Measurements from ENCODE around the gene HES1.

Gene HES1

DNA sequence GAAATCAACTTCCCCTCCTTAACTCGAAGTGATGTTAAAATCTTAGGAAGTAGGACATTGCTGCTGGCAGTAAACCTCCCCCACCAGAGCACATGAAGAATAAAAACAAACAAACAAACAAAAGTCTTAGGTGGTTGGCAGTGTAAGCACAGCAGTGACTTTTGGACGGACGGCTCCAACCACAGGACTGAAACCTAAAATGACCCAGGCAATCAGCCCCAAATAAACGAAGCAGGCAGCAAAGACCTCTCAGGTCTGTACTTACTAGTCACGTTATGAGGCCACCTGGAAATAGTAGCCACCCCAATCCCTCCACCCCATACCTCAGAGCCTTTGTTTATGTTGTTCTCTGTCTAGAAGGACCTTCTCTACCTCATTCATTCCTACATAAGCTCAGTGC, 33.5 kb upstream of the HES1 start:
- no peak for DNase-seq

DNA sequence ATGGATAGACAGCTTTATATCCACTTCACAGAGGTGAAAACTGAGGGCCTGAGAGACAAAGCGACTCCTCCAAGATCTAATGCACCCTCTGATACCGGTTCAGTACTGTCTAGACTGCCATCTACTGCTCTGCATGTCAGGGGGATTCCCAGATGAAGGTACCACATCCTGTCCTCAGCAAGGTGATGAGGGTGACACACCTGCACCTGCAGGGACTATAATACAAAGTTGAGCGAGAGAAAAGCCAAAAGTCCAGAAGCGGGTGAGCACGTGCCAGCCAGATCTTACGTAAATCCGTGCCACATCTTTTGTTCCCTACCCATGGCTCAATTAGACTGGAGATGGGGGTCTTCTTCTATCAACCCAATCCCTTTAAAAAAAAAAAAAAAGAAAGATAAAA, 32.4 kb upstream of the HES1 start:
- DNase-seq, result no peak

DNA sequence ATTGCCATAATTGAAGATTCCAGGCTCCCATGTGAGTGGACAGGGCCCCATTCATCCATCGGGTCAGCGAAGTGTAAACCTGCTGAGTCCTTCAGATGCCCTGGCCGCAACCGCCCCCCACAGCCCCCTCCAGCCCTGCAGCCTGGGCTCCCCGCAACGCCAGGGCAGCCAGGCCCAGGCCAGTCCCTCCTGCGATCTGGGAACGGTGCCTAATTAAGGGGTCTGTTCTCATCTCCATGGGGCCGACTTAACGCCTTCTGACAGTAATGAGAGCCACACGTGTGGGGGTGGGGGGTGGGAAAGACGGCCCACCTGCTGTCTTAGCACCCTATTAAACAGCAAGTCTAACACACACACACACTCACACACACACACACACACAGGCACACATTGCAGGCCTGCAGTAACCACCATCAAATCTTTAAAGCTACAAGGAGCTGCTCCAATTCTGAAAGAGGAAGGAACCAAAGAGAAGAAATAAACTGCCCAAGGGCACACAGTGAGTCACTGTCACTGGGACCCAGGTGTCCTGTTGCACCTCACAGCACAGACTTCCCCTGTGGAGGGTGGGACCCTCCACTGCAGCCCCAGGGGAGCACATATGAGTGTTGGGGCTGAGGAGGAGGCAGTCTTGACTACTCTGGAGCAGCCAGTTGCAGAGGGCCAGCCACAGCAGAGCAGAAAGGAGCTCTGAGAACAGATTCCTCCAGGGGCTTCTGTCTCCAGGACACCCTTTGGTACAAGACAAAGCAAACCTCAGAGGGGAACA, 31.8 kb upstream of the HES1 start:
- DNase-seq, result peak; percentile 28

DNA sequence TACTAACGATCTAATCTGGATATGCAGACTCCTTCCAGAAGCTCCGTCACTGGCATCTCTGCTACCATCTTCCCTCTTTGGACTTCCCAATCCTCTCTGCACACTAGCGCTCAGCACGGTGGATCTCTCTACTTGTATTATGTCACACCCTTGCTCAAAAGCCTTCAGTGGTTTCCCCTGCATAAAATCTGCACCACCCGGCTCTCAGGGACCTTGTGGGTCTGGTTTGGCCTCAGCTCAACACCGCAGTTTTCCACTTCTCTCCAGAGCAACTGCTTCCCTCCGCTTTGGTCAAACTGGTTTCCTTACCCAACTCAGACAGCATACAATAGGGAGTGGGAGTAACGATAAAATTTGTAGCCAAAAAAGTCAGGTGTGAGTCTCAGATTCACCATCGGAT, 30.7 kb upstream of the HES1 start:
- DNase-seq, result no peak

DNA sequence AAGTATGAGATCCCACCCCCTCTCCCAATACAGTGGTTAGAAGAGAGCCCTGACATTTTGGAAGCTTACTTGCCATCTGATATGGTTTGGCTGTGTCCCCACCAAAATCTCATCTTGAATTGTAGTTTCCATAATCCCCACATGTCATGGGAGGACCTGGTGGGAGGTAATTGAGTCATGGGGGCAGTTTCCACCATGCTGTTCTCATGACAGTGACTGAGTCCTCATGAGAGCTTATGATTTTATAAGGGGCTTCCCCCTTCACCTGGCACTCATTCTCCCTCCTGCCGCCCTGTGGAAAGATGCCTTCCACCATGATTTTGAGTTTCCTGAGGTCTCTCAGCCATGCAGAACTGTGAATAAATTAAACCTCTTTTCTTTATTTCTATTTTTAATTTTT, 28.8 kb upstream of the HES1 start:
- DNase-seq, result no peak

- no peak for DNase-seq
Measured at GRCh38 chr3:194109192-194109863, 26.6 kb upstream of the HES1 start.

DNA sequence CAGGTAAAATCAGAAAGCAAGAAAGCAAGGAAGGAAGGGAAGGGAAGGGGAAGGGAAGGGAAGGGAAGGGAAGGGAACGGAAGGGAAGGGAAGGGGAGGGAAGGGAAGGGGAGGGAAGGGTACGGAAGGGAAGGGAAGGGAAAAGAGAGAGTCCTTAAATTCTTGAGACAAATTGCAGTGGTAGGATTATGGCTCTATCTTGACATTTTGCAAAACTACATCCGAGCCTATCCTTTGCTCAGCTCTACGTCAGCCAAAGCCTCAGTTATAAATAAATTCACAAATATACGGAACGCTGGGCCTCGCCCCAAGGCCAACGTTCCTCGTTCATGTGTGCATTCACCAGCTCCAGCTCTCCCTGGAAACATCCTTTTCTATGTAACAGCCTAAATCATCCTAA, 25.5 kb upstream of the HES1 start:
- no peak for DNase-seq

DNA sequence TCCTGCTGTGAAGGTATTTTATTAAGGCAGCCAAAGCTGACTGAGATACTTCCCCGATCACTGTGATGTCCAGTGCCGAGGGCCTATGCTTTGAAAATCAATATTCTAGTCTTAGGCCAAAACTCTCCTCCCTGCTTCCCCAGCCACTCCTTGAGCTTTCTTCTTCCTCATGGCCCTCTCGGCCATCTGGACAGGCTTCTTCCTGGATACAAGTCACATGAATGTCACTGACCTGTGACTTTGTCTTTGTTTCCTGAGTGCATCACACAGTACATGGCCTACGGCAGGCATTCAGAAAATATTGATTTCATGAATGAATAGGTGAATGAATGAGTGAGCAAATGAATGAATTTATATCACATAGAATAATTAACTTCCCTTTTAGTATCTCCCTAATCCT, 24.6 kb upstream of the HES1 start:
- DNase-seq, result no peak

DNA sequence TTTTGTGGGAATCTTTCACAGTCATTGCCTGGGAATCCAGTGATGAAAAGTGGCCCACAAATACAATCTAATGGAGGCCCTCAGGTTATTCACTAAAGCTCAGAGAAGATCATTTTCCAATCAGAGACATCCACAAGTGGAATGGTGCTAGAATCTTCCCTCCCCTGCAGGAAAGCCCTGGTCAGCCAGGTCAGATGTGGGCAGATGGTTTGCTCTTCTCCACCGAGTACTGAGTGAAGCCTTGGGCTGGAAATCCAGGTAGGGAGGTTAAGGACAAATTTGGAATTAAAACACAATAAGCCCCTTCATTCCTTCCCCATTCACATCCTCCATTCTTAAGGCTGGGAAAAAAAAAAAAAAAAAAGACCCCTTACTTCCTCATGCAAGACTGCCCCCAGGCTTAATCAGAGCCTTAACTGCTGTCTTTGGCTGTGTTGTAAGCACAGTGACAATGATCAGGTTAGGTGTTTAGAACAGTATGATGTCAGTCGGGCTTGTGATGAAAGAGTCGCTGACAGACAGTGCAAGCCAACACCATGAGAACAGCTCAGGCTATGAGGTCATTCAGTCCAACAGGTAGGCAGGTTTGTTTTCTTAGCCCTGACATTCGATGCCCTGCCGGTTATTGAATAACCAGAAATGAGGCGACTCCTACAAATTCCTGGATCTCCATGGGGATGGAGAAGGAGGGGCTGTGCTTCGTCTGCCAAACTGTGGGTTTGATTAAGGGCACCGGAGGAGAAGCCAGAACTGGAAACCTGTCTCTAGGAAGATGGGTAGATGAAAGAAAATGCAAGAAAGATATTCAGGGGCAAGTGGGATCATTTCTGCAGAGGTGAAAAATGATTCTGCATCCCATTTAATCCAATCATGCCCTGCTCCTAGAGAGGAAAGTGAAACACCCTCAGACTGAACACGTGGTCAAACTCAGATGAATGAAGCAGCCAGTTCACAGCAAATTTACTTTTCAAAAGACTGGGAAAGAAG, 23.5 kb upstream of the HES1 start:
- no peak for DNase-seq

- no peak for DNase-seq
Measured at GRCh38 chr3:194114123-194114522, 21.8 kb upstream of the HES1 start.

DNA sequence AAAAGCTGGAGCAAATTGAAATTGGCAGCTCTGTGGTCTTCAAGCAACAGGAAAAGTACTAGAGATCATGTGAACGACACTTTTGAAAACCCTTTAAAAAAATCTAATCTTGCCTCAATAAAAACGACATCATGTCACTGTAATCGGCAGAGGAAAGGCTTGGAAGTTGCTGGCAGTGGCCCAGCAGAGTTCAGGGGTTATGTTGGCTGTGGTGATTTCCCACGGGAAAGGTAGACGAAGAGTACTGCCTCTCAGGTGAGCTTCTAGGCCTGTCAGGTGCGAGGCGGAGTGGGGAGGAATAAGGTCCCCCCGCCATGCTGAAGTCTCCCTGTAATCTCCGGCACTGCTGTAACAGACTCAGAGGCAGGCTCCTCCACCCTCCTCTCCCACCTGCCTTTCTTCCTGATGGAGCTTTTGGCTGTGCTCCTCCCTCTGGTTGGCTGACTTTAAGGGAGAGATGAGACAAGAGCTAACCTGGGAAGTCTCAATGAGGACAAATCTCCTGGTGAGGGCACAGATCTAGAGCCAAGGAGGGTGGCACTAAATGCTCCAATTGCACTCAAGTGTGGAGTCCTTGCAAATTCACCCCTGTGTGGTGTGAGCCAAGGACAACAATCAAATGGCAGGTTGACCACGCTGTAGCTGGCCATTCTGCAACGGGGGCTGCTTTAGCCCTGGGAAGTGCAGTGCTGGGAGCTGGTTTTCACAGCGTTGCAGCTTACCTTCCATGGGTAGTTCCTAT, 18.7 kb upstream of the HES1 start:
- DNase-seq, result no peak

- no peak for DNase-seq
Measured at GRCh38 chr3:194118920-194119319, 17.0 kb upstream of the HES1 start.

DNA sequence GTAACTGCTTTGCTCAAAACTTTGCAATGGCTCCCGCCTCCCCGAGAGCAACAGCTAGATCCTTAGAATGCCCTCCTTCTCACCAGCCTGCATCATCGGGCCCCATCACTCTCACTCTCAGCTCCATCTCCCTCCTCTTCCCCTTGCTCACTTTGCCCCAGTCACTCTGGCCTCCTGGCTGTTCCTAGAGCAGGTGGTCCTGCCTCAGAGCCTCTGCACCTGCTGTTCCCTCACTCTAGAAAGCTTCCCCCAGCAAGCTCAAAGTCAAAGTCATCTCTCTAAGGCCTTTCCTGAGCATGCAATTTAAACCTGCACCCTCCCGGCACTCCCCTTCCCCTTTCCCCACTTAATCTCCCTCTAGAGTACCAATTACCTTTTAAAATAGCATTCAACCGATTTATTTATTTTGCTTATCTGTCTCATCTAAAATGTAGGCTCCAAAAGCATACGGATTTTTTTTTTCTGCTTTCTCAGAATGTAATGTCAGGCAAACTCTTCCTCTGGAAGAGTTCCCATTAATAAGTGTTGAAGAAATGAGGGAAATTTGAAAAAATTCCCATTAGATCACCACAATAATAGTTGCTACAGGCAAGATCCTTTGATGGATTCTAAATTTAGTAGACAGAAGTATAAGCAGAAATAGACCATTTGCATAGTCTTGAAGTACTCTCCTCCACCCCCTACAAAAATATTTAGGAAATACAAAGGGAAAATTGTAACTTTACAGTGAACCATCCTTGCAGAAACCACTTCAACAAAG, 15.9 kb upstream of the HES1 start:
- no peak for DNase-seq

DNA sequence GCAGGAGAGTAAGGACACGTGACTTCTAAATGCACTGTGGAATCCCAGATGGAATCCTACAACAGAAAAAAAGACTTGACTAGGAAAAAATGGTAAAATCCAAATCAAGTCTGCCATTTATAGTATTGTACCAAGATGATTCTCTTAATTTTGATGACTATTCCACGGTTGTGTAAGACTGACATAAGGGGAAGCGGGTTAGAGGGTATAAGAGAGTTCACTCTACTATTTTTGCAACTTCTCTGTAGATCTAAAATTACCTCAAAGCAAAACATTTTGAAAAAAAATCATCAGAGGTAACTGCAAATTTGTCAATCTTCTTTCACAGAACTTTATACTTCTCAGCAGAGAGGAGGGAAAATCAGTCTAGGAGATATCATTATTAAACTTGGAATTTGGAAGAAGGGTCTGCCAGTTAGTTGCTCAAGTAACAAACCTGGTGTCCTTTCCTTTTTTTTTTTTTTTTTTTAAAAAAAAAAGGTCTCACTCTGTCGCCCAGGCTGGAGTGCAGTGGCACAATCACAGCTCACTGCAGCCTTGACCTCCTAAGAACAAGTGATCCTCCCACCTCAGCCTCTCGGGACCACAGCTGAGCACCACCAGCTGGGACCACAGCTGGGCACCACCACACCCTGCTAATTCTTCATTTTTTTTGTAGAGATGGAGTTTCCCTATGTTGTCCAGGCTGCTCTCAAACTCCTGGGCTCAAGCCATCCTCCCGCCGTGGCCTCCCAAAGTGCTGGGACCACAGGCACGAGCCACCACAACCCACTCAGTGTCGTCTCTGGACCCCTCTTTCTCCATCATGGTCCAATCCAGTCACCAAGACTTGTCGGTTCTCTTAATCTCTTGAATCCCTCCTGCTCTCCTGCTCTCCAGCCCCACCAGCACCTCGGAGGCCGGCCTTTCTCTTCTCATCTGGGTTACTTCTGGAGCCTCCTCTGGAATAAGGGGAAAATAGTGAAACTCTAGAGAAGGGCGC, 14.9 kb upstream of the HES1 start:
- DNase-seq, result no peak

GRCh38 chr3:194121891-194122631, 13.9 kb upstream of the HES1 start:
- DNase-seq, result no peak

- DNase-seq, result no peak
Measured at GRCh38 chr3:194123726-194124125, 12.2 kb upstream of the HES1 start.

DNA sequence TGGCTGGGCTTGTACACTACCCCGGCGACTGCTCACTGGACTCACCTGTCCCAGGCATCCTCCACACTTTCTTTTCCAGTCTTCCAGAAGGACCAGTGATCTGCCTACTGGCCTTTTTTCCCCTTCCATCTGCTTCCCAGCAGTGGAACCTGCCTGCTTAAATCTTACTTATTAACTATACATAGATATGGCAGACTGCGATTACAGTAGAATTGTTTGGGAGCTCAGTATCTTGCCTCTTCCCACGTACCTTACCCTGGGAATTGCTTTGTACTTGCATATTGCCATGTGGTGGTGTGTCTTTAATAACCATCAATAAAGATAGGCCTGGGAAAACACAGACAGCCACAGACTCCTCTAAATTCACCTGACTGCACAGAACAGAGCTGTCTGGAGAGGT, 11.8 kb upstream of the HES1 start:
- no peak for DNase-seq

DNA sequence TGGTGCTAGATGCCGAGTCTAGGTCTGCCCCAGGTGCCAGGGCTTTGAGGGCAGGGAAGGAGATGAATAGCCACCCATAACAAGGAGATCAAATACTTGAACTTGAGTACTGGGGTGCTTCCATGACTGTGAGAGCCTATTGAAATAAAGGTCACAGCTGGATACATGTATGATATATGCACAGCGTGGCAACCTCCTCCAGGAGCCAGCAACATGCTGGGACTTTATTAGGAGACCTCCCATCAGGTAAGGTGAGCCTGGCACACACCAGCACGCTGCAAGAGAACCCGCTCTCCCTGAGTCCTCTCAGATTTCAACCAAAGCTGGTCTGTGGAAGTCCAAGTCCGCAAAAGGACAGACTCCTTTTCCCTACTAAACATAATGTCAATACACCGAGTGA, 10.5 kb upstream of the HES1 start:
- no peak for DNase-seq

DNA sequence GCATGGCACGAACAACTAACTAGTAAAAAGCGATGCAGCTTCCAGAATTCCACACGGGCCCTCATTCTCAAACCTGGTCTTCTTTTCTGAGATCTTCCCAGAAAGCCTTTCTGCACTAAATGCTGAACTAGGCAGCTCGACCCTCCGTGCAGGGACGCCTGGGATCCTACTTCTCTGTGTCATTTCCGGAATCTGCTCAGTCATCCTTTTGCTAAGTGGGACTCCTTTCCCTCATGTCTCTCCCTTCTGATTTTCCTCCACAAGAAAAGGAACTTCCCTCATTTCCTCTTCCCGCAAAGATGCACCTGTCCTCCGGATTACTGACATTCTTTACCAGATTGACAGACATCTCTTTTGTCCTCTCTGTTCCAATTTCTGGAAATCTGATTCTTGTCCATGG, 9.2 kb upstream of the HES1 start:
- no peak for DNase-seq

Data from hematopoietic multipotent progenitor cell treated with erythropoietin and hydrocortisone succinate and interleukin-3 and kit ligand, for 6 days (in vitro differentiated cells).